Caco-2 (cell line): ENCODE results near the gene NRAS. TPM values are rescaled to one million over a fixed set of nuclear protein-coding genes. Genes with fewer than 3 reads are reported as not detected.

Source experiments
- BruUV-seq: library from RNA; stranded (reverse); fragments of 400-500 nt; replicated peaks from 2 replicates; lab custom pipeline; 2021; lab: Mats Ljungman, UMichigan
- CTCF ChIA-PET: fragments of 300-600 bp; sonication (Branson Sonifier 250); formaldehyde crosslinking; loops from one replicate; lab custom pipeline; 2022; ENCODE audit warnings: antibody characterized with exemption; lab: Charles Lee
- POLR2A ChIA-PET: fragments of 300-600 bp; sonication (Branson Sonifier 250); formaldehyde crosslinking; loops from one replicate; lab custom pipeline; 2022; ENCODE audit warnings: antibody characterized with exemption; lab: Charles Lee
- DNase-seq, 2 experiments: peaks; one replicate each; pipeline versions ENCODE4 v3.0.0 to v3.0.0-alpha.2; 2020 to 2022
- H3K27me3 ChIP-seq: replicated peaks from 2 replicates; pipeline ENCODE4 v1.6.0; 2011; ENCODE audit warnings: low read length; ENCODE audit not compliant: control insufficient read depth, insufficient read depth
- H3K36me3 ChIP-seq: 2 replicates; pipeline ENCODE4 v1.5.1; 2011; ENCODE audit warnings: low read length; ENCODE audit not compliant: control insufficient read depth, insufficient read depth
- H3K4me1 ChIP-seq: fragments of 250-450 bp; sonication (Bioruptor Pico); 2 replicates; pipeline ENCODE4 v1.5.1; 2020; ENCODE audit warnings: mild to moderate bottlenecking
- H3K4me3 ChIP-seq: 2 replicates; pipeline ENCODE4 v1.5.1; 2011; ENCODE audit warnings: low read depth, mild to moderate bottlenecking, control low read depth, low read length
- H3K9me3 ChIP-seq: fragments of 250-450 bp; sonication (Bioruptor Pico); 2 replicates; pipeline ENCODE4 v1.5.1; 2020; ENCODE audit warnings: mild to moderate bottlenecking, moderate library complexity
- H3K27ac Mint-ChIP-seq: one replicate; pipeline ENCODE4 v1.8.0; 2022; ENCODE audit warnings: mixed read lengths; ENCODE audit not compliant: unreplicated experiment
- H3K27me3 Mint-ChIP-seq: one replicate; pipeline ENCODE4 v1.8.0; 2022; ENCODE audit warnings: mixed read lengths; ENCODE audit not compliant: insufficient read depth, unreplicated experiment
- H3K36me3 Mint-ChIP-seq: one replicate; pipeline ENCODE4 v1.8.0; 2022; ENCODE audit warnings: mild to moderate bottlenecking, mixed read lengths; ENCODE audit not compliant: insufficient read depth, unreplicated experiment
- H3K4me1 Mint-ChIP-seq: one replicate; pipeline ENCODE4 v1.8.0; 2022; ENCODE audit warnings: low read depth, mixed read lengths; ENCODE audit not compliant: unreplicated experiment
- H3K4me3 Mint-ChIP-seq: one replicate; pipeline ENCODE4 v1.8.0; 2022; ENCODE audit warnings: mild to moderate bottlenecking, moderate library complexity, mixed read lengths; ENCODE audit not compliant: unreplicated experiment
- H3K9me3 Mint-ChIP-seq: one replicate; pipeline ENCODE4 v1.8.0; 2022; ENCODE audit warnings: mixed read lengths; ENCODE audit not compliant: unreplicated experiment
- intact Hi-C: fragments of 100-400 bp; cut with micrococcal nuclease; formaldehyde crosslinking; loops from one replicate; pipeline ENCODE4 v1.10.0; 2022; ENCODE audit not compliant: unreplicated experiment
- total RNA-seq: library from RNA; stranded (reverse); gene quantifications from 2 replicates; pipeline ENCODE4 v1.2.3, GENCODE V29; 2022
- TF ChIP-seq, protein P1 (sequence below), 2 experiments: fragments of 200-600 bp in 1 of 2; IDR thresholded peaks; 1 replicate in 1 of 2; 2 replicates in 1 of 2; pipeline versions ENCODE4 v1.5.1 to v1.8.0; 2011 to 2022; ENCODE audit warnings: antibody characterized with exemption in 1 of 2, control low read depth in 1 of 2, inconsistent platforms in 1 of 2, low read depth in 1 of 2, low read length in 1 of 2, mild to moderate bottlenecking in 1 of 2, moderate library complexity in 1 of 2; ENCODE audit not compliant: insufficient read depth in 1 of 2, severe bottlenecking in 1 of 2, unreplicated experiment in 1 of 2

NRAS gene
- total RNA-seq, 1 experiment from 2014 or later, result 39.9 TPM

DNA sequence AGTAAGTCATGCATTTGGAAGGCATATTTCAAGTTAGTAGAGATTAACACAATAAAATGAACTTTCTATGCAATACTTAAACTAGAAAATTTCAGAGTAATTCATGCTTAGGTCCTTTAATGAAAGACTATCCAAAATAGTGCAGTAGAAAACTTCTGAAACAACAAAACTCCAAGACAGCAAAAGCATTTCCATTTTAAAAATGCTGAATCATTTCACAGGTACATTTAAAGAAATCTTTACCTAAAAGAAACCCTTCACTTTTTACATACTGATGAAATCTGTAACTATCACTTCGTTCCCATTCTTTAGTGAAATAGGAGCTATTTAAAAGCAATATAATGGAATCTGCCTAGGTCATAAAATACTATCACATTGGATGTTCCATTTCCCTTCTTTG, 23.8 kb upstream of the NRAS start:
- H3K36me3 Mint-ChIP-seq, result peaks cover 69% of the 10 kb centered on the region
- H3K9me3 Mint-ChIP-seq, result no peaks in the 10 kb centered on the region
- intact Hi-C loops, result no loop called here
- H3K27me3 ChIP-seq, result no peaks in the 10 kb centered on the region
- H3K27ac Mint-ChIP-seq, result no peak overlapping the region
- DNase-seq, result no peak
- no peaks in the 10 kb centered on the region for H3K27me3 Mint-ChIP-seq
- H3K4me3 Mint-ChIP-seq, result no peak overlapping the region
- ChIA-PET POLR2A (no interaction called here), CTCF (no interaction called here)
- H3K9me3 ChIP-seq, result no peaks in the 10 kb centered on the region
- TF ChIP-seq, protein P1, sequence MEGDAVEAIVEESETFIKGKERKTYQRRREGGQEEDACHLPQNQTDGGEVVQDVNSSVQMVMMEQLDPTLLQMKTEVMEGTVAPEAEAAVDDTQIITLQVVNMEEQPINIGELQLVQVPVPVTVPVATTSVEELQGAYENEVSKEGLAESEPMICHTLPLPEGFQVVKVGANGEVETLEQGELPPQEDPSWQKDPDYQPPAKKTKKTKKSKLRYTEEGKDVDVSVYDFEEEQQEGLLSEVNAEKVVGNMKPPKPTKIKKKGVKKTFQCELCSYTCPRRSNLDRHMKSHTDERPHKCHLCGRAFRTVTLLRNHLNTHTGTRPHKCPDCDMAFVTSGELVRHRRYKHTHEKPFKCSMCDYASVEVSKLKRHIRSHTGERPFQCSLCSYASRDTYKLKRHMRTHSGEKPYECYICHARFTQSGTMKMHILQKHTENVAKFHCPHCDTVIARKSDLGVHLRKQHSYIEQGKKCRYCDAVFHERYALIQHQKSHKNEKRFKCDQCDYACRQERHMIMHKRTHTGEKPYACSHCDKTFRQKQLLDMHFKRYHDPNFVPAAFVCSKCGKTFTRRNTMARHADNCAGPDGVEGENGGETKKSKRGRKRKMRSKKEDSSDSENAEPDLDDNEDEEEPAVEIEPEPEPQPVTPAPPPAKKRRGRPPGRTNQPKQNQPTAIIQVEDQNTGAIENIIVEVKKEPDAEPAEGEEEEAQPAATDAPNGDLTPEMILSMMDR (IDR thresholded peaks at IDR 0.05; ENCODE audit: insufficient read depth in 1 of 2, low read depth in 1 of 2, low read length in 1 of 2, severe bottlenecking in 1 of 2, unreplicated experiment in 1 of 2), result no peak
- no peak overlapping the region for H3K4me3 ChIP-seq
- peaks cover 11% of the 10 kb centered on the region for H3K4me1 Mint-ChIP-seq
- H3K4me1 ChIP-seq, result no peaks in the 10 kb centered on the region
- no TSS peak for BruUV-seq
- H3K36me3 ChIP-seq, result no peaks in the 10 kb centered on the region; the same call in 1 of the 2 replicates

DNA sequence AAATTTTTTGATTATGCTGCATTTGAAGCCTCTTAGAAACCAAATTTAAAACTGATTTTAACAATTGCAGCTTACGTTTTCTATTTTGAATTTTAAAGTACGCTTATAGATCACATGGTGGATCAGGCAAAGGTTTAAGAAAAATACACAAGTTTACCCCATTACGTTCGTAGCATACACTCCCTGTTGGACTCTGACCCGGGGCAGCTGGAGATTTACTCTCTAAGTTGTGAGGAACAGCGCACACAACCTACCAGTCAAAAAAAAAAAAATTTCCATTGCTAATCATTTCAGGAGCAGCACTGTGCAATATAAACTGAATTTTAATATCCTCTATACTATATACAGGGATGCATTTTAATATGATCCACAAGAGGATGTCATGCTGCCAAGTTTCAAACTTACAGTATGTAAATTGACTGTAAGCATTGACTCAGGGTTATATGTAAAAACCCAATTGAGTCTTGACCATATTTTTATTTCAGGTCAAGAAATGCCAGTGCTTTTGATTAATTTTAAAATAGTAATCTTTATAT, 20.8 kb upstream of the NRAS start:
- CTCF ChIA-PET, result no interaction called here
- no peaks in the 10 kb centered on the region for H3K27me3 ChIP-seq

DNA sequence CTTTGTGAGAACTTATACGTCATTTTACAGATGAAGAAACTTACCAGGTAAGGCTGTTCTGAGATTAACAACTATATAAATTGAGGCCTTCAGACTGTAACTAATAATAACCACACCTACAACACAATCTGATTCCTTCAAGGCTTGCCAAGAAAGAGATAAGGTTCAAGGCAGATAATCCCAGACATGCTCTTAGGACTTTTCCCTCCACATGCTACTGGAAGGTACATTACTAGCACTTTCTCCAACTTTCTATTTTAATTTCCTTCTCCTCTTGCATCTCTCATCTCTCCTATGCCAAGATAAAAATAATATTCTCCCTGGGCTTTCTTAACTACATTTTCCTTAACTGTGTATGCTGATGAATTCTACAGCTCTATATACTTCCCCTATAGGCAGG, 18.9 kb upstream of the NRAS start:
- H3K9me3 ChIP-seq, result no peaks in the 10 kb centered on the region
- intact Hi-C loops, result no loop called here
- ChIA-PET POLR2A (no interaction called here), CTCF (no interaction called here)
- no peak overlapping the region for H3K4me3 ChIP-seq
- no TSS peak for BruUV-seq
- Mint-ChIP-seq H3K4me1 (peaks cover 11% of the 10 kb centered on the region), H3K27ac (no peak overlapping the region), H3K27me3 (no peaks in the 10 kb centered on the region), H3K36me3 (peaks cover 84% of the 10 kb centered on the region), H3K4me3 (no peak overlapping the region), H3K9me3 (no peaks in the 10 kb centered on the region)
- no peak for DNase-seq
- no peaks in the 10 kb centered on the region for H3K4me1 ChIP-seq
- no peaks in the 10 kb centered on the region for H3K27me3 ChIP-seq
- no peaks in the 10 kb centered on the region; the same call in 1 of the 2 replicates for H3K36me3 ChIP-seq
- TF ChIP-seq, protein P1 (IDR thresholded peaks at IDR 0.05; ENCODE audit: insufficient read depth in 1 of 2, low read depth in 1 of 2, low read length in 1 of 2, severe bottlenecking in 1 of 2, unreplicated experiment in 1 of 2), result no peak

More for the DNA sequence above, 20.8 kb upstream of the NRAS start:
- intact Hi-C loops, result no loop called here
- Mint-ChIP-seq H3K4me1 (peaks cover 11% of the 10 kb centered on the region), H3K27me3 (no peaks in the 10 kb centered on the region), H3K27ac (no peak overlapping the region), H3K4me3 (no peak overlapping the region), H3K9me3 (no peaks in the 10 kb centered on the region), H3K36me3 (peaks cover 75% of the 10 kb centered on the region)
- POLR2A ChIA-PET, result no interaction called here
- Histone ChIP-seq H3K4me3 (no peak overlapping the region), H3K36me3 (no peaks in the 10 kb centered on the region; the same call in 1 of the 2 replicates), H3K9me3 (no peaks in the 10 kb centered on the region), H3K4me1 (no peaks in the 10 kb centered on the region)
- DNase-seq, result no peak
- BruUV-seq, result no TSS peak
- TF ChIP-seq, protein P1 (IDR thresholded peaks at IDR 0.05; ENCODE audit: insufficient read depth in 1 of 2, low read depth in 1 of 2, low read length in 1 of 2, severe bottlenecking in 1 of 2, unreplicated experiment in 1 of 2), result no peak
